Stomach (tissue), 9 donors: ENCODE measurements around the gene IL1RAPL2. TPM values are rescaled to one million over a fixed set of nuclear protein-coding genes. Genes with fewer than 3 reads are reported as not detected.
"Not testable (repeated sequence)": the region's sequence is repeated elsewhere in the genome, so short reads cannot be mapped to it uniquely, and the experiment has no call there.

Experiments
- DNase-seq, 2 donors: peaks; one replicate each; pipeline versions ENCODE4 v3.0.0 to v3.0.0-alpha.2; 2013 to 2019
- H3K27ac ChIP-seq, 5 donors: fragments of 200-600 bp in 4 of 5; sonication (generic) in 4 of 5; one replicate each; pipeline ENCODE4 v1.5.1; 2013 to 2019; ENCODE audit warnings: mild to moderate bottlenecking in 1 of 5, moderate library complexity in 1 of 5
- H3K27me3 ChIP-seq, 3 donors: fragments of 200-600 bp; sonication (generic); one replicate each; pipeline ENCODE4 v1.5.1; 2017 to 2019; ENCODE audit warnings: mixed run types in 1 of 3
- H3K36me3 ChIP-seq, 4 donors: fragments of 200-600 bp; sonication (generic); 1 replicate in 3 of 4; 2 replicates in 1 of 4; pipeline ENCODE4 v1.5.1; 2016 to 2019
- H3K4me1 ChIP-seq, 4 donors: fragments of 200-600 bp; sonication (generic); one replicate each; pipeline ENCODE4 v1.5.1; 2016 to 2019
- H3K4me3 ChIP-seq, 4 donors: fragments of 200-600 bp; sonication (generic) in 3 of 4; one replicate each; pipeline ENCODE4 v1.5.1; 2016 to 2019; ENCODE audit warnings: mild to moderate bottlenecking in 1 of 4
- H3K9me3 ChIP-seq, 4 donors: fragments of 200-600 bp; sonication (generic); one replicate each; pipeline ENCODE4 v1.5.1; 2016 to 2019
- EP300 ChIP-seq: sonication (generic); formaldehyde crosslinking; IDR thresholded peaks from one replicate; pipeline ENCODE4 v1.6.1; 2017; ENCODE audit warnings: antibody characterized with exemption
- POLR2A ChIP-seq, 4 donors: fragments of 450-650 bp; IDR thresholded peaks; one replicate each; pipeline ENCODE4 v1.6.1; 2016; ENCODE audit warnings: antibody characterized with exemption in 4 of 4, control low read depth in 2 of 4, mild to moderate bottlenecking in 1 of 4, moderate library complexity in 1 of 4
- POLR2AphosphoS5 ChIP-seq, 3 donors: sonication (generic); formaldehyde crosslinking; IDR thresholded peaks; one replicate each; pipeline ENCODE4 v1.6.1; 2016; ENCODE audit warnings: antibody characterized with exemption in 3 of 3
- WGBS, 5 donors: extraction: QIAGEN DNeasy Blood & Tissue Kit in 3 of 5; methylation state at CpG; one replicate each; pipeline versions ENCODE4 v1.1.5 to v1.1.7; 2013 to 2018; 5-methylcytosine and 5-hydroxymethylcytosine counted together
- intact Hi-C: fragments of 100-400 bp; cut with DNase I; formaldehyde crosslinking; loops from one replicate; pipeline ENCODE4 v1.15.1; 2023; ENCODE audit warnings: low total_unique reads
- polyA plus RNA-seq, 3 donors: library from polyadenylated mRNA; stranded (reverse); fragments of 200-250 nt; gene quantifications; one replicate each; pipeline ENCODE4 v1.2.3, GENCODE V29; 2013
- total RNA-seq, 5 donors: library from RNA; depleted of rRNA; stranded (reverse); fragments of >200 nt; gene quantifications; one replicate each; pipeline versions ENCODE4 v1.1.0 to v1.2.3, GENCODE V29; 2014 to 2016
- TF ChIP-seq, protein P1 (sequence below), 7 experiments: fragments of 450-650 bp in 4 of 7; fragments of 200-600 bp in 3 of 7; sonication (generic) in 3 of 7; IDR thresholded peaks; one replicate each; pipeline ENCODE4 v1.5.1; 2016 to 2019; ENCODE audit warnings: antibody characterized with exemption in 7 of 7, control low read depth in 2 of 7, mild to moderate bottlenecking in 1 of 7
- donor health status: healthy with polysubstance abuse.
- donor health status: Bipolar disorder and iron deficiency.
- donor health status: healthy.

IL1RAPL2 gene
- total and polyA plus RNA-seq, 8 donors = 1.1 TPM; not detected in 7

DNA sequence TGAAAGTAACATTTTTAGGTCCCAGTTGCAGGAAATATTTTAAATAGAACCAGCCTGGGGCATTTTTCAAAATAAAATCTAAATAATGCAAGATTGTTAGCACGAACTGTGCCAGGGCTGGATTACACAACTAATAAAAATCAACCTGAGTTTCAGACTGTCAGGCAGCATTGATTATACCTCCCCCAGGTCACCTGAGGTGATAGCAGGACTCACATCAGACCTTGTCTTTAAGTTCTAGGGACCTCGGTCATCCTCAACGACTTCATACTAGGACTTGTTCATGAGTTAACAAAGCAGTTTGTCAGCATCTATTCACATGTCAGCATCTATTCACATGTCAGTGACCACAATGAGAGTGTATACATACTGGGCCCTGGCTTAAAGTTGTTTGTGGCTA lies 663.1 kb downstream of the IL1RAPL2 start:
- TF ChIP-seq POLR2AphosphoS5 (IDR thresholded peaks at IDR 0.05) = no peak
- no peak for TF ChIP-seq EP300
- TF ChIP-seq, protein P1, sequence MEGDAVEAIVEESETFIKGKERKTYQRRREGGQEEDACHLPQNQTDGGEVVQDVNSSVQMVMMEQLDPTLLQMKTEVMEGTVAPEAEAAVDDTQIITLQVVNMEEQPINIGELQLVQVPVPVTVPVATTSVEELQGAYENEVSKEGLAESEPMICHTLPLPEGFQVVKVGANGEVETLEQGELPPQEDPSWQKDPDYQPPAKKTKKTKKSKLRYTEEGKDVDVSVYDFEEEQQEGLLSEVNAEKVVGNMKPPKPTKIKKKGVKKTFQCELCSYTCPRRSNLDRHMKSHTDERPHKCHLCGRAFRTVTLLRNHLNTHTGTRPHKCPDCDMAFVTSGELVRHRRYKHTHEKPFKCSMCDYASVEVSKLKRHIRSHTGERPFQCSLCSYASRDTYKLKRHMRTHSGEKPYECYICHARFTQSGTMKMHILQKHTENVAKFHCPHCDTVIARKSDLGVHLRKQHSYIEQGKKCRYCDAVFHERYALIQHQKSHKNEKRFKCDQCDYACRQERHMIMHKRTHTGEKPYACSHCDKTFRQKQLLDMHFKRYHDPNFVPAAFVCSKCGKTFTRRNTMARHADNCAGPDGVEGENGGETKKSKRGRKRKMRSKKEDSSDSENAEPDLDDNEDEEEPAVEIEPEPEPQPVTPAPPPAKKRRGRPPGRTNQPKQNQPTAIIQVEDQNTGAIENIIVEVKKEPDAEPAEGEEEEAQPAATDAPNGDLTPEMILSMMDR (IDR thresholded peaks at IDR 0.05) = no peak
- TF ChIP-seq POLR2A (IDR thresholded peaks at IDR 0.05) = no peak
- intact Hi-C loops = no loop called here
- Histone ChIP-seq H3K4me1 (no peaks in the 10 kb centered on the region), H3K9me3 (no peaks in the 10 kb centered on the region), H3K27ac (no peak overlapping the region), H3K36me3 (no peaks in the 10 kb centered on the region), H3K4me3 (no peak overlapping the region), H3K27me3 (no peaks in the 10 kb centered on the region)
- WGBS, 5 donors = 41 to 67% (median 61%) methylated on average over 3 of the region's 3 CpGs
- DNase-seq = no peak

DNA sequence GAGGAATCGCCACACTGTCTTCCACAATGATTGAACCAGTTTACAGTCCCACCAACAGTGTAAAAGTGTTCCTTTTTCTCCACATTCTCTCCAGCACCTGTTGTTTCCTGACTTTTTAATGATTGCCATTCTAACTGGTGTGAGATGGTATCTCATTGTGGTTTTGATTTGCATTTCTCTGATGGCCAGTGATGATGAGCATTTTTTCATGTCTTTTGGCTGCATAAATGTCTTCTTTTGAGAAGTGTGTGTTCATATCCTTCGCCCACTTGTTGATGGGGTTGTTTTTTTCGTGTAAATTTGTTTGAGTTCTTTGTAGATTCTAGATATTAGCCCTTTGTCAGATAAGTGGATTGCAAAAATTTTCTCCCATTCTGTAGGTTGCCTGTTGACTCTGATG lies 671.4 kb downstream of the IL1RAPL2 start:
- 50 to 83% (median 60%) methylated on average over 2 to 3 of the region's 3 CpGs for WGBS, 5 donors
- intact Hi-C loops, H3K9me3 ChIP-seq: not testable (repeated sequence)

DNA sequence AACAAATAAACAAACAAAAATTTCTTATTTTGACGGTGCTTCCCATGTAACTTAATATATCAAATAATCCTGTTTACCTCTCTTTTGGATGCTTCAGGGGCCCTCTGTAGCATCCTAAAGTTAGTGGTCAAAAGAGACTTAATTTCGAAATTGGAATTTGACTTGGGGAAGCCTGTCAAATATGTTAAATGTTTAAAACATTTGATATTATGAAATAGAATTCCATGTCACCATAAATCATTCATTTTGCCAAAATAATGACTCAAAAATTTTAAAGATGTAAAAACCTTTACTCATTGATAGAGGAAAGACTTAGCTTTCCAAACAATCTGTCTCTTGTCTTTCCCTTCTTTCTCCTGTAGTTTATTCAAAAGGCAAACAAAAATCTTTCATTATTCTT lies 675.1 kb downstream of the IL1RAPL2 start:
- Histone ChIP-seq H3K27ac (no peak overlapping the region), H3K4me3 (no peak overlapping the region), H3K36me3 (no peaks in the 10 kb centered on the region), H3K4me1 (no peaks in the 10 kb centered on the region), H3K9me3 (no peaks in the 10 kb centered on the region), H3K27me3 (no peaks in the 10 kb centered on the region)
- no peak for DNase-seq
- WGBS, 5 donors = 61 to 73% (median 63%) methylated on average over 2 of the region's 2 CpGs
- TF ChIP-seq POLR2A (IDR thresholded peaks at IDR 0.05) (no peak), POLR2AphosphoS5 (IDR thresholded peaks at IDR 0.05) (no peak), EP300 (no peak)
- TF ChIP-seq, protein P1 (IDR thresholded peaks at IDR 0.05) = no peak
- intact Hi-C loops = no loop called here

More for the DNA sequence above, 671.4 kb downstream of the IL1RAPL2 start:
- H3K27me3 ChIP-seq, H3K36me3 ChIP-seq, DNase-seq, H3K4me3 ChIP-seq, H3K4me1 ChIP-seq, H3K27ac ChIP-seq: not testable (repeated sequence)

DNA sequence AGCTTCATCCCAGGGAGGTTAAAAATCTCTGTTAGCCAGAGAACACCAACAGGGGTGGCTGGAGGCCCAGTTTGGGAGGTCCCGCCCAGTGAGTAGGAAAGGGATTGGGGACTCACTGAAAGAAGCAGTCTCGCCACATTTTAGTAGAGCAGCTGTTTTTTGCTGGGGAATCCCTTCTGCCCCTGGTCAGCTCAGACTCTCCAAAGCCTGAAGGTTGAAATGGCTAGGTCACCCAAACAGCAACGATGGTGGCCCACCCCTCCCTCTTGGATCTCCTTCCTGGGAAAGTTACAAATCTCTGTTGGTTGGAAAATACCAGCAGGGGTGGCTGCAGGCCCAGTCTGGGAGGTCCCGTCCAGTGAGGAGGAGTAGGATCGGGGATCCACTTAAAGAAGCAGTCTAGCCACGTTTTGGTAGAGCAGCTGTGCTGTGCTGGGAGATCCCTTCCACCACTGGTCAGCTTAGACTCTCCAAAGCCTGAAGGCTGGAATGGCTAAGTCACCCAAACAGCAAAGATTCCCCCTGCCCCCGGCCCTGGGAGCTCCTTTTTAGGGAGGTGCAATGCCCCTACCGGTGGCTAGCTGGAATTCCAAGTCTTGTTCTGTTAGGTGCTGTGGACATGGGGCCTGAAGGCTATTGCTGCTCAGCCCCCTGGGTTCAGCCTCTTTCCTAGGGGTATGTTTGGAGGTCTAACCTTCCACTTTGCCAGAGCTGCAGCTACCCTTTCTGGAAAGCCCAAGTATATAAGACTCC lies 694.5 kb downstream of the IL1RAPL2 start:
- H3K27me3 ChIP-seq = peaks cover 0 to 7% (median 0%) of the 10 kb centered on the region in 3 donors
- no peak overlapping the region for H3K27ac ChIP-seq
- TF ChIP-seq POLR2A (IDR thresholded peaks at IDR 0.05) (no peak), EP300 (no peak), POLR2AphosphoS5 (IDR thresholded peaks at IDR 0.05) (no peak)
- TF ChIP-seq, protein P1 (IDR thresholded peaks at IDR 0.05) = no peak
- H3K9me3 ChIP-seq = no peaks in the 10 kb centered on the region
- H3K36me3 ChIP-seq = no peaks in the 10 kb centered on the region
- intact Hi-C loops = no loop called here
- H3K4me1 ChIP-seq = no peaks in the 10 kb centered on the region
- H3K4me3 ChIP-seq = no peak overlapping the region
- DNase-seq = peak in 1 of 2 donors; percentile 4
- 50 to 84% (median 68%) methylated on average over 6 to 8 of the region's 8 CpGs for WGBS, 5 donors

DNA sequence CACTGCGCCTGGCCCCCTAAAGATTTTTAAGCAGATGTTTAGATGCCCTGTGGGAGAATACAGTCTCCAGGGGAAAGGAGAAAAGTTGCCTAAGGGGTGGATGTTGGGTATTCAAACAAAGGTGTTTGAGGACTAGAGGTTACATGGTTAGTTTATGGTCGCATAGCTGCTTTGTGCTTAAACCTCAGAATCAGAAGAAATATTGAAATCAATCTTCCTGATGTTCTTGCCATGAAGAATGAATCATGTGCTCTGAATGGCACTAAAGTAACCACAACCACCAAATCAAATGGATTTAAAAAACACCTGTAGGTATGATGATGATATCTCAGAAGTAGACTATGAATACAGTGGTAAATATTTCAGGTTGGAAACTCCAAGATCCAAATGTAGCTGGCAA lies 697.2 kb downstream of the IL1RAPL2 start:
- Histone ChIP-seq H3K27ac (no peak overlapping the region), H3K27me3 (peaks cover 0 to 7% (median 0%) of the 10 kb centered on the region in 3 donors), H3K36me3 (no peaks in the 10 kb centered on the region), H3K4me1 (no peaks in the 10 kb centered on the region), H3K9me3 (no peaks in the 10 kb centered on the region), H3K4me3 (no peak overlapping the region)
- WGBS, 5 donors = 76 to 95% (median 92%) methylated on average over 2 of the region's 2 CpGs
- intact Hi-C loops = no loop called here
- DNase-seq = no peak
- TF ChIP-seq POLR2A (IDR thresholded peaks at IDR 0.05) = no peak
- TF ChIP-seq, protein P1 (IDR thresholded peaks at IDR 0.05) = no peak
